OCI-LY1 (cell line): ENCODE measurements around the gene SUMO4.

Experiments used
- EZH2 ChIP-seq: fragments of 200-600 bp; sonication (generic), shearing (Covaris generic); IDR thresholded peaks from 2 replicates; pipeline ENCODE4 v1.8.0; 2017; ENCODE audit warnings: borderline replicate concordance, mixed run types, mild to moderate bottlenecking, antibody characterized with exemption, low read length, moderate library complexity, mixed read lengths
- TF ChIP-seq, protein P1 (sequence below): fragments of 200-600 bp; sonication (generic), shearing (Covaris generic); IDR thresholded peaks from 2 replicates; pipeline ENCODE4 v1.5.1; 2017; ENCODE audit warnings: mild to moderate bottlenecking, antibody characterized with exemption, low read length, moderate library complexity, mixed read lengths

- TF ChIP-seq, protein P1, sequence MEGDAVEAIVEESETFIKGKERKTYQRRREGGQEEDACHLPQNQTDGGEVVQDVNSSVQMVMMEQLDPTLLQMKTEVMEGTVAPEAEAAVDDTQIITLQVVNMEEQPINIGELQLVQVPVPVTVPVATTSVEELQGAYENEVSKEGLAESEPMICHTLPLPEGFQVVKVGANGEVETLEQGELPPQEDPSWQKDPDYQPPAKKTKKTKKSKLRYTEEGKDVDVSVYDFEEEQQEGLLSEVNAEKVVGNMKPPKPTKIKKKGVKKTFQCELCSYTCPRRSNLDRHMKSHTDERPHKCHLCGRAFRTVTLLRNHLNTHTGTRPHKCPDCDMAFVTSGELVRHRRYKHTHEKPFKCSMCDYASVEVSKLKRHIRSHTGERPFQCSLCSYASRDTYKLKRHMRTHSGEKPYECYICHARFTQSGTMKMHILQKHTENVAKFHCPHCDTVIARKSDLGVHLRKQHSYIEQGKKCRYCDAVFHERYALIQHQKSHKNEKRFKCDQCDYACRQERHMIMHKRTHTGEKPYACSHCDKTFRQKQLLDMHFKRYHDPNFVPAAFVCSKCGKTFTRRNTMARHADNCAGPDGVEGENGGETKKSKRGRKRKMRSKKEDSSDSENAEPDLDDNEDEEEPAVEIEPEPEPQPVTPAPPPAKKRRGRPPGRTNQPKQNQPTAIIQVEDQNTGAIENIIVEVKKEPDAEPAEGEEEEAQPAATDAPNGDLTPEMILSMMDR: no peak
- no peak for TF ChIP-seq EZH2
Observed at GRCh38 chr6:149410557-149410956, 10.5 kb downstream of the SUMO4 start.
